LHCN-M2 (cell line): ENCODE data around the gene ALCAM. TPM values are rescaled to one million over a fixed set of nuclear protein-coding genes. Genes with fewer than 3 reads are reported as not detected.
A peak's percentile ranks its signal among the peaks of the same experiment; 100 is the strongest.

ENCODE experiments used
- DNase-seq: peaks from one replicate; pipeline ENCODE4 v3.0.0-alpha.2; 2012; ENCODE audit warnings: low read depth
- polyA plus RNA-seq: library from polyadenylated mRNA; unstranded; fragments of >200 nt; gene quantifications from one replicate; pipeline ENCODE4 v1.2.1, GENCODE V29; 2012; ENCODE audit warnings: missing spikeins
- total RNA-seq: library from RNA; depleted of rRNA; stranded (reverse); fragments of >200 nt; gene quantifications from 2 replicates; pipeline ENCODE4 v1.2.3, GENCODE V29; 2014; rRNA removed

The ALCAM gene
- 94.7 and 107 TPM in 2 replicates for total RNA-seq
- polyA plus RNA-seq, result 54.2 TPM

DNA sequence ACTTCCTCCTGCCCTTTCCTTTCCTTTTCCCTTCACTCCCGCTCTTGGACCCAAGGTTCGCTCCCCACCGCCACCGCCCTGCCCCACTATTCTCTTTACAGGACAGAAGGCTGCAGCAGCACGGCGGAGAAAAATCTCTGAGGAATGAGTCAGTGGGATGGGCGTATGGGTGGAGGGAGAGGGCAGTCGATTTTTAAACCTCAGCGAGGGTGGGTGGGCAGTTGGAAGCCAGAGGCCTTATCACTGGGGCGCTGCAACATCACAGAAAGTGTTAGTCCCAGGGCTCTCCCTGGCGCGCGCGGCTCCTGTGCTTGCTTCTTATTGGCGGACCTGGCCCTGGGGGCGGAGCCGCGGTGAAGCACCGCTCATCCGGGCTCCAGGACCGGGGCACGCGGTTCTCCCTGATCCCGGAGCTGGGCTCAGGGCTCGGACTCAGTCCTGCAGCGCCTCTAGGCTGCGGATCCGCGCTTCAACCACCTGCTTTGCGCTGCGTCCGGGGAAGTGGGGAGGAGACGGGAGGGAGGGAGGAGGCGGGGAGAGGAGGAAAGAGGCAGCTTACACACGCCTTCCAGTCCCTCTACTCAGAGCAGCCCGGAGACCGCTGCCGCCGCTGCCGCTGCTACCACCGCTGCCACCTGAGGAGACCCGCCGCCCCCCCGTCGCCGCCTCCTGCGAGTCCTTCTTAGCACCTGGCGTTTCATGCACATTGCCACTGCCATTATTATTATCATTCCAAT, at the start of gene ALCAM:
Gene ALCAM, plus strand, starts transcription at position 584 of the 737 bp plus-strand sequence.
- peak; percentile 99 for DNase-seq

DNA sequence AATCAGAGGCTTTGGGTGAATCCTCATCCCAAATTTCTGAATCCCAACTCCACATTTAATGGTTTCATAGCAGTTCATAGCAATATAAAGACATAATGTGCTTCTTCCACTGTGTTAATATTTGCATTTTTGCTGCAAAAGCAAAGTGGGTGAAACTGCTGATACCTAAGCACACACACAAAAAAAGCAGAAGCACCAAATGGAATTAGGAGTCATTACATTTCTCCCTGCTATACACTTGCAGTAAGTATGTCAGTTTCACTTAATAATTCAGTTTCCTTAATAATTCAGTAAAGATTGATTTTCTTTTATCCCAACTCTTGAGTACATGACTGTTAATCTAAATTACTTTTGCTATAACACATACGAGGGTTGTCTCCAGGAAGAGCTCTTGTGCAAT, 48.9 kb upstream of the ALCAM start:
- DNase-seq, result no peak

DNA sequence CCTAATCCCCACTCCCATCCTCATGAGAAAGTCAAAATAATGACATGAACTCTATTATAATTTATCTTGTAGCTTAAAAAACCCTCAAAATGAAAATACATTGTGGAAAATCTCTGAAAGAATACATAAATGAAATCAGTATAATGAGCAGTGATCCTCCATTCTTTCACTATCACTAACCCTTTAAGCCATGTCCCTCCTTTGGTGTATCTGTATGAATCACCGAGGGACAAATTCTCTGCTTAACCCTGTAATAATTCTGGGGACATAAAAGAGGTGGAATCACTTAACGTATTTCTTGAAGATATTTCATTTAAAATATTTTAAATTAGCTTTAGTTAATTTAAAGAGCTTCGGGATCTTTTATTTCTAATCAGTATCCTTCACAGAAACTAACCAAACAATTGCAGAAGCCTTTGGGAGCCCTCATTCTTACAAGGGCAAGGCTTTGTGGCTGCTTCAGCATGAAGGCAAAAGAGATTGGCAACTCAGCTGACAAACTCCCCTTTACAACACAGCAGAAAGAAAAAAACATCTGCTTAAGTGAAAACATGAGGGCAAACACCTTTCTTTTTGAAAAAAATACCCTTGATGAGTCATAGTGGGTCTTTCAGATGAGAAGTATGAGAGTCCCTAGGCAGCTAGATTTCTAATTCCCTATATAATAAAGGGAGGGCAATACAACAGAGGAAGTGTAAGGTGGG, 44.0 kb upstream of the ALCAM start:
- no peak for DNase-seq

DNA sequence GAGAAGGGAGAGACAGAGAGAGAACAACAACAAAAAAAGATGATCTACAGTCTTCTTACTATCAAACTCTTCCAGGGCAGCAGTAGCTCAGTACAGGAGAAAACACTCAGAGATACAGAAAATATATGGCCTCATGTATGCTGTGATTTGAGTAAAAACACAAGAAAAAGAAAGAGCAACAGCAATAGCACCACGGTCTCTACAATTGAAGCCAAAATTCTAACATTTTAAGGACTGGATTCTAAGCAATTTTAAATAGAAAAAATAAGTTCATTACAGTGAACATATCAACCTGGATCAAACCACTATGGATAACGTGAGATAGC, 43.5 kb upstream of the ALCAM start:
- DNase-seq, result no peak

DNA sequence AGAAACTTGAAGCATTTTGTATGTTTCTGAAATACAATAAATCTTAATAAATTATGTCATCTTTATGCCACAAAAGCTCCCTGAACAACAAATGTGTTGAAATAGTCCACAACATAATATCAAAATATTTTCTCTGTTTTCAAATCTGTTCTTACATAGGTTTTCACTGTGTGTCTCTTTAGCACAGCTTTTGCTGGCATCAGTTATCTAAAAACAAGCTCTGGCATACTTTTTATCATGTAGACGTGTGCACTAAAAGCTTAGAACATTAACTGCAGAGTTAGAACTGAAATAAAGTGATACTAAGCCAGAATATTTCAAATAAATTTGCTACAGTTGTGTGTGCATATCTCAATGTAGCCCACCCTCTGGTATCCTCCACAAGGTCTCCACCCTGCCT, 41.8 kb upstream of the ALCAM start:
- no peak for DNase-seq

DNA sequence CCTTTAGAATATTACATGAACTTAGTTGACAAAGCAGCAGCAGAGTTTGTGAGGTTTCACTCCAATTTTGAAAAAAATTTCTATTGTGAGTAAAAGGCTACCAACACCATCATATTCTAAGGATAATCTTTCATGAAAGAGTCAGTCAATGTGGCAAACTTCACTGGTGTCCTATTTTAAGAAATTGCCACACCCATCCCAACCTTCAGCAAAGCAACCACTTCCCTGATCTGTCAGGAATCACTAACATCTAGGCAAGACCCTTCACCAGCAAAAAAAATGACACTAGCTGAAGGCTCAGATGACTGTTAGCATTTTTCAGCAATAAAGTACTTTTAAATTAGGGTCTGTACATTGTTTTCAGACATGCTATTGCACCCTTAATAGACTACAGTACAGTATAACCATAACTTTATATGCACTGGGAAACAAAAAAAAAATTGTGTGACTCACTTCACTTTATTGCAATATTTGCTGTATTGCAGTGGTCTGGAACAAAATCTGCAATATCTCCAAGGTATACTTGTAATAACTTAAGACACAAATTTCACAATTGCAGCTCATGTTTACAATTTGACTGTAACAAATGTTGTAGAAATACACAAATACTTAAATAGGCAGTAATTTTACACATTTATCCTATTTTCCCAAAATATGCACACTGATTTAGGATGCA, 38.9 kb upstream of the ALCAM start:
- peak; percentile 19 for DNase-seq

DNA sequence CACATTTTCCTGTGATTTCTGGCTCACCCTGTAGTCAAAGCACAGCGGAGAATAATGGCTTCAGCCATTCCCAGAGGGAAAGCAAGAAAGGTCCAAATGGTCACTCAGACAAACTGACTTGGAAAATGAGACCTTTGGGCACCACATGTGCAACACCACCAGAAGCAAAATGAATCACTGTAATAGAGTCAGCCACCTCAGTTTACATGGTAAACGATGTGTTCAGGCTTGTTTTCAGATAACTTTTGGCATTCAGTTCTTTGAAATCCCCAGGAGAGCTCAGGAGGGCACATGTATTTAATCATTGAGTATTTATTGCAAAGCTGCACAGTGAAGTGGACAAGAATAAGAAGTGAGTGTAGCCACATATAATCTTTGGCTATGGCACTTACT, 38.4 kb upstream of the ALCAM start:
- DNase-seq, result no peak

DNA sequence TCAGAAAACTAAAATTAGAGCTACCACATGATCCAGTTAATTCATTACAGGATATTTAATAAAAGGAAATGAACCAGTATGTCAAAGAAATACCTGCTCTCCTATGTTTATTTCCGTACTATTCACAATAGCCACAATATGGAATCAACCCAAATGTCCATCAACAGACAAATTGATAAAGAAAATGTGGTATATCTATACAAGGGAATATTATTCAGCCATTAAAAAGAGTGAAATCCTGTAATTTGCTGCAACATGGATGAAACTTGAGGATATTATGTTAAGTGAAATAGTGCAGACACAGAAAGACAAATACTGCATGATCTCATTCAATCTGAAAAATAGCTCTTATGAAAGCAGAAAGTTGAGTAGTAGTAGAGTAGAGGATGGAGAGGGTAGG, 33.7 kb upstream of the ALCAM start:
- no peak for DNase-seq

DNA sequence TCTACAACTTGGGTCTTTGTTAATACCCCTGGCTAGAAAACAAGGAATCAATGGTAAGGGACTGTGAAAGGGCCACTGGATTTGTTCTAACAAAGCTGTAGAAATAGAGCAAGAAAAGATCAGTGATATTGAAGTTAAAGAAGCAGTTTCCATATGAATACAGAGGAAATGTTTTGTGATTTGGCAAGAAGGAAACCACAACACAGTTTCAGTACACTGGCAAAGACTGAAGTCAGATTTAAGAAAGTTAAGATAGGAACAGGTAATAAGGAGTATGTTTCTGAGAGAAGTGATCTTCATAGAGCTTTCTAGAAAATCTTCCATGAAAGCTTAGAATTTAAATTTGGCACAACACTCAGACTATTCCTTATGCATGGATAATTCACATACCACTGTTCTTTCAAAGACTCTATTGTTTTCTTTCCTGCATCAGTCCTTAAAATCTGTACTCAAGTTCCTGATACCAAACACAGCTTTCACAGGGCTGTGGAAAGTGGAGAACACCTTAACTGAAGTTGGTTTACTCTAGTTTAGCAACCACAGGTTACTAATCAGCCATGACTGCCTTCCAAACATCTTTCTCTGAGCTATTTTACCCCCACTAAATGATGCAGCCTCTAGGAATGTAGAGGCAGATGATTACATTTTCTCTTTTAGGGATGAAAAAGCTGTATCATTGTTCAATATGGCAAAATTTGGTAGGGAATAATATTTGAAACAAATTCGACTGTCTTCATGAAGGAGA, 32.4 kb upstream of the ALCAM start:
- DNase-seq, result peak; percentile 49

DNA sequence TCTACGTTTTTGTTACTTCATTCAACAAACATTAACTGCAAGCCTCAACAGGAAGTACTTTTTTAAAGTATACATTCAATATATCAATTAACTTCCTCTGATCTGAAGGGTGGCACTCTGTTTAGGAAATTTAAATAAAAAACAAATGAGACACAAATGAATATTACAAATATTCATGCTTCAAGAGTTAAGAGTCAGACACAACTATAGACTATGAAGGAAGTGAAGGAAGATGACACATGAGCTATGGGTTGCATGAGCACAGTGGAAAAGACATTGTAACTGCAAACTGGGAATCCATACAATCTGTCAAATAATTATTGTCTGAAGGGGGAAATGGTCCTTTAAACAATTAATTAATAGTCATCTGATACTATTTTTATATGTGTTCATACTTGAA, 26.8 kb upstream of the ALCAM start:
- DNase-seq, result no peak

DNA sequence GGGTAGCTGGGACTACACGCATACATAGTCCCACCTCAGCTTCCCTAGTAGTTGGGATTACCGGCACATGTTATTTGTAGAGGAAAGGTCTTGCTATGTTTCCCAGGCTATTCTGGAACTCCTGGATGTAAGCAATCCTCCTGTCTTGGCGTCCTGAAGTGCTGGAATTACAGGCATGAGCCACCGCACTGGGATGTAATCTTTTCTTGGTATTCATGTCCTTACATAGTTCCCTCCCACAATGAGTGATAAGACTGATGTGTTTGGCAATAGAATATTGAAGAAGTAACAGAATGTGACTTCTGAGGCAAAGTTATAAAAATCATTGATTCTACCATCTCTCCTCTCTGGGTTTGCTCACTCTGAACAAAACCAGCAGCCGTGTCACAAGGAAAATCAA, 22.7 kb upstream of the ALCAM start:
- DNase-seq, result no peak

DNA sequence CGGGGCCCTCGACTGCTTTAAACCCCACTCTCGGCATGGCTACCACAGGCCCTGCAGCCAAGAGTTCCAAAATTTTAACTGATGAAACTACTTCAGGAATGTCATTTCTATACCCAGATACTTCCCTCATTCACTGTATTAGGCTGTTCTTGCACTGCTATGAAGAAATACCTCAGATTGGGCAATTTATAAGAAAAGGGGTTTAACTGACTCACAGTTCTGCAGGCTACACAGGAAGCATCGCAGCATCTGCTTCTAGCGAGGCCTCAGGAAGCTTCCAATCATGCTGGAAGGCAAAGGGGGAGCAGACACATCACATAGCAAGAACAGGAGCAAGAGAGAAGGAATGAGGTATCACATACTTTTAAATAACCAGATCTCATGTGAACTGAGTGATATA, 21.6 kb upstream of the ALCAM start:
- DNase-seq, result no peak

DNA sequence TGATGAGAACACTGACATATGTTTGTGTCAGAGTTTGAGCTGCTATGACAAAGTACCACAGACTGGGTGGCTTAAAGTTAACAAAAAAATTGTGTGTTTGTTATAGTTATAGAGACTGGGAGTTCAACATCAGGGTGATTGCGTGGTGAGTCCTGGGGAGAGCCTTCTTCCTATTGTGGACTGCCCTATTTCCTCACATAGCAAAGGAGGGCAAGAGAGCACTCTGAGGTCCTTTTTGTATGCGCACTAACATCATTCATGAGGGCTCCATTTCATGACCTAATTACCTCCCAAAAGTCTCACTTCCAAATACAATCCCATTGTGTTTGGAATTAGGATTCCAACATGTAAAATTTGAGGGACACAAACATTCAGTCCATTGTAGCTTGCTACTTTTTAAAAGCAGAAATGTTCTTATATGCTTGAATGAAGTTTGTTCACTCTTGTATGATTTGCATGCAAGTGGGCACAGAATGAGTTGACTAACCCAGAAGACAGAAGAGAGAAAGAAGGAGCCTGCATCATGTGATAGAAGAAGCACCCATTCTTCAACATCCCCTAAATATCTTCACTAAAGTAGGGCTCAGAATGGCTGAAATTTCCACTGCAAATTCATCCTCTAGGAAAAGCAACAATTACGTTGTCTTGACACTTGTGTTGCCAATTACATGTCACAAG, 18.9 kb upstream of the ALCAM start:
- DNase-seq, result no peak

DNA sequence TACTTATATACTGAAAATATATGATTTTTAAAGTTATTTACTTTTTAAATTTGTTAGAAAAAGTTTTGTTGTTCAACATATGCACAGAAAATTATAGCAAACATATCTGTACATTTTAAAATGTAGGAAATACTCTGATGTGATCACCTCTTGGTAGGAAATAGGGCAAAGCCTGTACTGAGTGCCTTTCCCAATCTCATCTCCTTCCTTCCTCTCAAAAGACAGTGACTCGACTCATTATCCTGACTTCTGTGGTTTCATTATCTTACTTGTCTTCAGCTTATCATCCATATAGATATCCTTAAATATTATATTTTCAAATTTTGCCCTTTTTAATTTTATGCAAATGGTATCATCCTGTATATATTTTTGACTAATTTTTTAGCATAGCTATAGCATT, 18.4 kb upstream of the ALCAM start:
- DNase-seq, result no peak

DNA sequence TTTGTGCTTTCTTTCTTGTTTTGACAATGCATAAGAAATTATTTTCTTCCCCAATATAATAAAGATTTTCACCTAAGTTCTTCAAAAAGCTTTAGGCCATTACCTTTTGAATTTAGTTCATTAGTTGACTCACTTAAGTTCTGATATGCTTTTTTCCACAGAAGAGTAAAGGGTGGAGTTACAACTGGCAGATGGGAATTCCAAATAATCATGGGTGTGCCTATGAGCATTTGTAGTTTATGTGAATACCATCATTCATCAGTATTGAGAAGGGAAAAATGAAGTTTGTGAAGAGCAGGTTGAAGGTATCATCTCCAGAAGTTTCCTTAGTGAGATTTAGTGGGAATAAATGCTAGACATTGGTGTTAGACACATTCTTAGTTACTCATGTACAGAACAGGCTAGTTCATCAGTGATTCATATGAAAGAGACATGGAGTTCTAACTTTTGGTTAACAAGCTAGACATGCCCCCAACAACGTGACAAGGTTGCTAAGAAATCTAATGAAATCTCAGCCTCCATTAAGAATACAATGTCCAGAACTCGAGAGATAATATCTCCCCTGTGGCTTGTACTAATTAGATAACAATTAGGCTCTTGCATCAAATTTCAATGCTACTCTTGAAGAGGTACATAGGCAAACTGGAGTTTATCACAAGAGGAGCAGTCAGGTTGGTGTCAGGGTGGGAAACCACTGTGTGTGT, 16.9 kb upstream of the ALCAM start:
- no peak for DNase-seq

DNA sequence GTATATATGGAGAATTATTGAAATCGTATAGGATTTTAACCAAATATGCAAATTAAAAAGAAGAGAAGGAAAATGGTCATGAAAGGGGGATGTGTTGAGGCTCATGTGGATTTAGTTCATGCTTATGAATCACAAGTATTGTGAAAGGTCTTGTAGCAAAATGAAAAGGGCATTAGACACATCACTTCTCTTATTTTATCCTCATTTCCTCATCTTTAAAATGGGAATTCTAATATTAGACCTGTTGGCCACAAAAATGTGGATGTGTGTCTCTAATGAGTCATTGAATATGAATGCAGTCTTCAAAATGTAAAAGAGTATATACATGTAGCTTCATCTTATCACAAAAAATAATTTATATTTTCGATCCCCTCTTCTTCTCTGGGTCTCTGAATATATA, 14.9 kb upstream of the ALCAM start:
- DNase-seq, result peak; percentile 61

DNA sequence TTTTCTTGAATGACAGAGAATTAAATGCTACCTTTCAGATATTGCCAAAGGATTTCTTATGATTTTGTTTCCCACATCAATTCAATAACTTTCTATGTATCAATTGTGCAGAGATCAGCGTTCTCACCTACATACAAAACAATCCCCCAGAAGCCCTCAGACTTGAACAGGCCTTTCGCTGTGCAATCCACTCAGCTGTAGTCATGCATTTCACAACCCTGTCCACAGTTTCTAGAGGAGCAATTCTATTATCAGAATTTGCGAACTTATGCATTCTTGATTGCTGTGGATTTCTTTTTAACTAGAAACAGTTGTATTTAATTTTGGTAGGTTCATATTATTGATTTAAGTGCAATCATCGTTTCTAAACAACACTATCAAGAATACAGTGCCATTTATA, 13.7 kb upstream of the ALCAM start:
- DNase-seq, result no peak

DNA sequence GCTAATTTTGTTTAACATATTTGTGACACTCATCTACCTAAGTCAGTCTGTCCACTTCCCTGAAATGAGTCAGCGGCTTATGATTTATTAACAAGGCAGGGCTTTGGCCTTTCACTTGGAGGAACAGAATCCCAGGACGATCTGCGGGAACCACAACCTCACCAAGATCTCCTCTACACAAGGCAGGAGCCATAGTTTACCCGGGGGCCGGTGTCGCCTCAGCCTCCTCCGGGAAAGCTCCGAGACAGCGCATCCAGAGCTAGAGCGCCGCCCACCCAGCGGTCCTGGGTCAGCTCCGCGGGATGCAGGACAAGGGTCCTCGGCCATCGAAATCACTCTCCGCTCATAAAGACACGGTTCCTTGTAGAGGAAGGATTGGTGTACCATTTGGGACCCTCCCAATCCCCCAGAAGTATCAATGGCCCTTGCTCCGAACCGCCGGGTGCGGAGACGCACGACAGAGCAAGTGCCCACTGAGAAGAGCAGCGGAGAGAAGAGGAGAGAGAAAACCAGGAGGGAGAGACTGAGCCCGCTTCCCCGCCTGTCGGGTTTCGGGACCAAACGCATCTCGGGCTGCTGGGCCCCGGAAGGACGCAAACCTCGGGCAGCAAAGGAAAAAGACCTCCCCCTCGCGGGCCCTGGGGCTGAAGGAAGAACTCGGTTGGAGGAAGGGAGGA, 13.1 kb upstream of the ALCAM start:
- DNase-seq, result peak; percentile 78

DNA sequence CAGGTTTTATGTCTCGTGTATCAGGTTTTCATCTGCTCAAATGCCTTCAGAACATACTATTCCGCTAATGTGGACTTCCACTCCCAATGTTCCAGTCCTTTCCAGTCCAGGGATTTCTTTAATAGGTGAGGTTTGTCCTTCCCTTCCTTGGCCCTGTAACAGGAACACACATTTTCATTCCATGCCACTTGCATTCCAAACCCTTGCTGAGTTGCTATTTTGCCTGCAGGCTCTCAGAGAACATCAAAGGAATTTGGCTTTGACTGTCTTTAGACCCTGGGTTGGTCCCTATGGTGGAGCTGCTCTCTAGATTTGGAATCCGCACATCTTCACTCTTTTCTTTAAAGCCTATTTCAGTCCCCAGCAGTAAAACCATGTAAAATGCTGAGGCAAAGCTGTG, 12.3 kb upstream of the ALCAM start:
- DNase-seq, result peak; percentile 28

DNA sequence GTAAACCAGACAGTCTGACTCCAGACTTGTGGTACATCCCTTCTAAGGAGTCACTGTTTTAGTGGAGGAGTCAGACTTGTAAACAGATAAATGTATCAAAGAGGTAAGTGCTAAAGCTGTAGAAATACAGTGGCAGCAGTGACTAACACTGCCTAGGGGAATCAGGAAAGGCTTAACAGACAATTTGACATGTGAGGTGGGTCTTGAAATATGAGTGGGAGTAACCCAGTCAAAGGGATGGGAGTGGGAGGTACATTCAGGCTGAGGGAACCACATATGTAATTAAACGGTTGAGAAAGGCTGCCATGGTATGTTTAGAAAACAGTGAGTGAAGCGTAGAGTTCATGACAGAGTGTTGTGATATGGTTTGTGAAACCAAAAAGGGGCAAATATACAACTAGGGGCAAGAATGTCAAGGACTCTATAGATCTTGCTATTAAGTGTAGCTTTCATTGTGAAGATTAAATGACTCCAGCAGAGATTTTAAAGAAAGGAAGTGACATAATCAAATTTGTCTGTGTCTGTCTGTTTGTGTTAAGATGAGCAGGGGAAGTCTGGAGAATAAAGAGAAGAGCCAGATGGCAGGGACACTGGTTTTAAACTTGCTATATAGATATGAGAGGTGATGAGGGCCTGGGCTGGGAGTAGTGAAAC, 11.2 kb upstream of the ALCAM start:
- peak; percentile 45 for DNase-seq
